Fibroblast of skin of right biceps (primary cell): ENCODE measurements around the gene CDC42SE2.
"Not testable (repeated sequence)": the region's sequence is repeated elsewhere in the genome, so short reads cannot be mapped to it uniquely, and the experiment has no call there.

ENCODE experiments used
- DNase-seq: peaks from one replicate; pipeline ENCODE4 v3.0.0-alpha.2; 2013

The CDC42SE2 gene

DNA sequence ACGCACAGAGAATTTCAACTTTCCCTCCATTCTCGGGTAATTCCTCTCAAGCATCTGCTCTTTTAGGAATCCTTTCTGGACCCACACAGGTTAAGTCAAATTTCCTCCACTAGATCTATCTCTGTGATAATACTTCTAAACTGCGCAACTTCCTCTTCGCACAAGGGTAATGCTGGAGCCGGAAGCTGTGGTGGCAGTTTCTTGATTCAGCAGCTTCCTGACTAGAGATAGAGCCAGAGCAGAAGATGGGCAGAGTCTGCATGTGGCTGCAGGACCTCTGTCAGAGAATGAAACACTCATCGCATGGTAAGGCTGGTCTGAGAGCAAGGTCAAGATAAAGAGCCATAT is 11.1 kb upstream of the CDC42SE2 start:
- no peak for DNase-seq

DNA sequence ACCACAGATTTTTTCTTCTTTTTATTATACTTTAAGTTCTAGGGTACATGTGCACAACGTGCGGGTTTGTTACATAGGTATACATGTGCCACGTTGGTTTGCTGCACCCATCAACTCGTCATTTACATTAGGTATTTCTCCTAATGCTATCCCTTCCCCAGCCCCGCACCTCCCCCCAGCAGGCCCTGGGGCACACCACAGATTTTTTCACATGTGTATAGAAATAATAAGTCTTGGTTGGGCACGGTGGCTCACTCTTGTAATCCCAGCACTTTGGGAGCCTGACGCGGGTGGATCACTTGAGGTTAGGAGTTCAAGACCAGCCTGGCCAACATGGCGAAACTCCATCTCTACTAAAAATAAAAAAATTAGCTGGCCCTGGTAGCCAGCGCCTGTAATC is 9.8 kb upstream of the CDC42SE2 start:
- DNase-seq: not testable (repeated sequence)

DNA sequence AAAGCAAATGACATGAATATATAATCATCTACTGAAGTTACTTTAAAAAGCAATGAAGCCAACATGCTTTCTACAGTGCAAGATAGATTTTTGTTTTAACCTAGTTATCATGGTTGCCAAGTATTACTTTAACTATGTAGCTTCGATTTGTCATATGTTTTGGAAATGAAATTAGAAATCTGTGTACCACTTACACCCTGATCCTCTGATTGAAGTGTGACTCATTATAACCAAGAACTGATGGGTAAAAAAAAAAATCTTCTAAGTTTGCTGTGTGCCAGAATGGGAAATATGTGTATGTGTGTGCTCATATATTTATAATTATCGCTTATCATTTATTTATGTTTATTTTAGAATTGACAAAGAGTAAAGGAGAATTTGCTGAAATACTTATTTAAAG is 9.1 kb upstream of the CDC42SE2 start:
- DNase-seq: no peak

DNA sequence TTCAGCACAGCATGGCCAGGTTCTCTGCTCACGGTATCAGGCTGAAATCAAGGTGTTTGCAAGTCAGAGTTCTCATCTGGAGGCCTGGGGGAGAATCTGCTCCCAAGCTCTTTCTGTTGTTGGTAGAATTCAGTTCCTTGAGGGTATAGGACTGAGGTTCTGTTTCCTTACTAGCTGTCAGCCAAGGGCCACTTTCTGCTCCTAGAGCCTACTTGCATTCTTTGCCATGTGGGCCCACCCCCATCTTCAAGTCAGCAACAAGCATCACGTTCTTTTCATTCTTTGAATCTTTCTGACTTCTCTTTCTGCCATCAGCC is 7.4 kb upstream of the CDC42SE2 start:
- DNase-seq: peak; percentile 42

DNA sequence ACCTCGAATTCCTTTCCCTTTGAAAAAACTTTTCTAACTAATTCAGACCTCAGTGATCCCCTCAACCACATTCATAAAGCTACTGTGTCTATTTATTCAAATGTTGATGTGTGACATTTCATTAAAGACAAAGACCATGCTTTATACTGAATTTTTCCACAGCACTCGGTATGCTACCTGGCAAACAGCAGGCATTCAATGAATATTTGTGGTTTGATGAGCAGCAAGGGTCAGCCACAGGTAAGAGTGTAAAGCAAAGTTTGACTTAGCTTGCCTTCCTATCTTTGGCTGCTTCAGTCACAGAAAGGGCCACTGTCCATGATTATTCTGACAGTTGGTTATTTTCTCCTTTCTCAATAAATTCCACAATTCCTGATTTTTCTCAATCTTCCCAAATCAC is 5.1 kb upstream of the CDC42SE2 start:
- no peak for DNase-seq

DNA sequence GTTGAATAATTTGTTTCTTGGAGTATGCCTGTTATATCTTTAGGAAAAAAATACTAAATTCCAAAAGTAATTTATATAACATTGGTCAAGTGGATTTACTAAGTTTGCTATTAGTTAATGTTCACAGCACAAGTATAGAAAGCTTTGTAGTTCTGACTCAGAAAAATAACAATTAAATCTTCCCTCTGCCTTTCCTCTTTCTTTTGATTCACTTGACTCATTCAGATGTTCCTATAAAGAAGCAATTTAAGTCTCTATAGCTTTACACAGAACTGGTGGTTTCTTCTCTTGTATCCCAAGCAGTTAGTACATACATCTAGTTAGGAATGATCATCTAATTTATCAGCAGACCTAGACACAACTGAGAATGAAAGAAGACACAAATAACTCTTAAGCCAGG is 4.5 kb upstream of the CDC42SE2 start:
- no peak for DNase-seq

DNA sequence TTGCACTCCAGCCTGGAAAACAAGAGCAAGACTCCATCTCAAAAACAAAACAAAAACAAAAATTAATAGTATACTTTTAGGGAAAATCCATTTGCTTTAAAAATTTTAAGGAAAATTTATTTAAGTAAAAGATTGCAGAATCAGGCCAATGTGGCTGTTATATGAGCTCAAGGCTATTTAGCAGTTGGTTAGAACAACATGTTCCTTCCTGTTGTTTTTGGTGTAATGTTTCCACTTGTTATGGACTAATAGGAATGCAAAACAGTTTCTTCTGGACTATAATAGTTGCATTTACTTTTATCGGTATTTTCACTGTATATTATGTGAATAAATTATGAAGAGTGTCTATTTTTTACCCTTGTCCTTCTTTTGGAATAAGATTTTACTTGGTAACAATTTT is 3.0 kb upstream of the CDC42SE2 start:
- no peak for DNase-seq

DNA sequence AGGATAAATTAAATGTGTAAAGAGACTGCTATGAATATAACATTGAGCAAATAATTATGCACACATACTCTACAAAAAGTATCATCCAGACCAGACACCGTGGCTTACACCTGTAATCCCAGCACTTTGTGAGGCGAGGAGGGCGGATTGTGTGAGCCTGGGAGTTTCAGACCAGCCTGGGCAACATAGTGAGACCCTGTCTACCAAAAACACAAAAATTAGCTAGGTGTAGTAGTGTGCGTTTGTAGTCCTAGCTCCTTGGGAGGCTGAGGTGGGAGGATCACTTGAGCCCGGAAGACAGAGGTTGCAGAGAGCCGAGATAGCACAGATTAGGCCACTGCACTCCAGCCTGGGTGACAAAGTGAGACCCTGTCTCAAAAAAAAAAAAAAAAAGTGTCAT is 2.4 kb upstream of the CDC42SE2 start:
- DNase-seq: no peak

DNA sequence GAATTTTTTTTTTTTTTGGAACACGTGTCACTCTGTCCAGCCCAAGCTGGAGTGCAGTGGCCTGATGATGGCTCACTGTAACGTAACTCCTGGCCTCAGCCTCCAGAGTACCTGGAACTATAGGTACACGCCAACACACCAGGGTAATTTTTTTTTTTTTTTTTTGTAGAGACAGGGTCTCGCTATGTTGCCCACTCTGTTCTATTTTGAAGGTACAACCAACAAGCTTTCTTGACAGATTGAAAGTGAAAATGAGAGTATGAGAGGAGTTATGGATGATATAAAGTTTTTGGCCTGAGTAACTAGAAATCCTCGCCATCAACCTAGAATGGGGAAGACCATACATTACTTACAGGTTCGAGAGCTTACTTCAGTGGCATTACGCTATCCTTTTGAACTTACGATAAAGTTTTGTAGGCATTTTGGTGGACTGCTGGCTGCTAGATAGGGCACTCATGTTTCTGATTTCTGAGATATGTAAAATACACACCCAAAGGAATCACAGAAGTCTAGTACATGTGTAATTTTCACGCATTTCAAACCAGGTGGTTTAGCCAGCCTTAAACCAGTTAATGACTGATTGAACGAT is 806 bp upstream of the CDC42SE2 start:
- DNase-seq: no peak

DNA sequence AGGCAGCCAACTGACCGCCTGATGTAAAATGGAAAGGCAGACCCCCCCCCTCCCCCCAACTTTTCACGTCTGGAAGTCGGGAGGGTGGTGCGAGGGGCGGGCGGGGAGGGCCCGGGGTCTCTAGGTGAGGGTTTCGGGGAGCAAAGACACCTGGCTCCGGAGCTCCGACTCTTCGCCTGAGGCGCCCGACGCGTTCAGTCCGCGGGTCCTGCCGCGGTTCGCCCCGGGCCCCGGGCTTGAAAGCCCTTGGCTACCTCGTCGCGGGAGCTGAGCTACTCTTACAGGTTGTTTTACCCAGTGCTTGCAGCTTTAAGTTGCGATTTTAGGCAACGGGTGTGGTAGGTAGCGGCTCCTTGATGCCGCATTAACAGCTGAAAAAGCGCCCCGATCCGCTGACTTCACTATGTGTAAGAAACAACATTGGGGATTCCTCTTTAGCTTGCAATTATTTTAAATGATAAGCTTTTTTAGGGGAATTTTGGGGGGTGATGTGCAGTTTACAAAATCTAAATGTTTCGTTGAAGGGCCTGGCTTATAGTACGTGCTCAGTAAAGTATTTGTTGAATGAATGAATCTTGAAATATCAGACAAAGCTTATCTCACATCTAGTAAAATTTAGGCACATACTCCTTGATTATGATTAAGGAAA is 722 bp downstream of the CDC42SE2 start:
- DNase-seq: peak; percentile 22

DNA sequence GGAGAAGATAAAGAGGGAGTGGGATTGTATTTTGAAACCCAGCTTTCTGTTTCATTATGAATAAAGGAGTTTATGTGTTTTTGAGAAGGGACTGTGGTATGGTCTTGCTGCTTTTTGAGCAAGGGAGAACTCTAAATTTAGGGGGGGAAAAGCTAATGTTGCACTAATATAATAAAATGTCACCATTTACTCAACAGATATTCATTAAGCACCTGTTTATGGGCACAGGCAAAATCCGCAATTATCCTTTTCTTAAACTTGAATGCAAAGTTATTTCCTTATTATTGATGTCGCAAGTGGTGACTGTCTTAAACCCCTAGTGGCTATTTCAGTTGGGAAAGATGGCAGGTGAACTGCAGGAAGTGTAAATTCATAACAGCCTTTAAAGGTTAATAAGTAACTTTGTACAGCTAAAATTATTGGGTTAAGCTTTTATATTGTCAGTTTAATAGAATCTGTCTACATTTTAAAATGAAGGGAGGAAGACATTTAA is 1.5 kb downstream of the CDC42SE2 start:
- DNase-seq: peak; percentile 13

DNA sequence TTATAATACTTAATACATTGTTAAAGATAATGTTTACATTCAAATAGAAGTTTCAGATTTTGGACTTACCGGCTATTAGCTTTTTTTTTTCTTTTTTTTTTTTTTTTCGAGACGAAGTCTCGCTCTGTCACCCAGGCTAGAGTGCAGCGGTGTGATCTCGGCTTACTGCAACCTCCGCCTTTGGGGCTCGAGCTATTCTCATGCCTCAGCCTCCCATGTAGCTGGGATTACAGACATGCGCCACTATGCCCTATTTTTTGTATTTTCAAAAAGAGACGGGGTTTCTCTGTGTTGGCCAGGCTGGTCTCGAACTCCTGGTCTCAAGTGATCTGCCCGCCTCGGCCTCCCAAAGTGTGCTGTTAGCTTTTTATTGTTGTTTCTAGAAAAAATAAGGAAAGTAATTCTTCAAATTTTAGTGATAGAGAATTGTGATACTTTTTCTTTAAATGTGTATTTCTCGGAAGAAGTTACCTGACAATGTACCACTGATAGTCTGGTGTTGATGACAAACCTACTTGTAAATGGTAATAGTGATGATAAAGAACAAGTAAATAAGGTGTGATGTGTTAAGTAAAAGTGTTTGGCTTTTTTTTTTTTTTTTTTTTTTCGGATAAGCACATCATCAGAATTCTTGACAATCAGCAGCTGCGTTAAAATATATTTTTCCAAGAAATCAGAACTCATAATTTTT is 2.7 kb downstream of the CDC42SE2 start:
- no peak for DNase-seq

DNA sequence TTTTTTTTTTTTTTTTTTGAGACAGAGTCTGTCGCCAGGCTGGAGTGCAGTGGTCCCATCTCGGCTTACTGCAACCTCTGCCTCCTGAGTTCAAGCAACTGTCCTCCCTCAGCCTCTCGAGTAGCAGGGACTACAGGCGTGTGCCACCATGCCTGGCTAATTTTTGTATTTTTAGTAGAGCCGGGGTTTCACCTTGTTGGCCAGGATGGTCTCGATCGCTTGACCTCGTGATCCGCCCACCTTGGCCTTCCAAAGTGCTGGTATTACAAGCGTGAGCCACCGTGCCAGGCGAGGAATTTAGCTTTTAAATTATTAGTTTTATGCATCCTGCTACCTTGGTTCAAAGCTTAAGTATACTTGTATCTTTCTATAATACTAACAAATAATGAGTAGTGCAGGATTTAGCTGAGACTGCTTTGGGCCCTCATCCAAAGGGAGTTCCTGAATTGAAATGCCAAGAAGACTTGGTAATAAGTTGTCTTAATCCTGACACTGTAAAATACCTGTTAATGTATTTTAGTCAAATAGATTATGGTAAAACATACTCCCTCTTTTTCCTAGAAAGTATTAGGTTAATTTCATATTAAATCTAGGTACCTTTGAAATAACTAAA is 5.0 kb downstream of the CDC42SE2 start:
- DNase-seq: no peak

DNA sequence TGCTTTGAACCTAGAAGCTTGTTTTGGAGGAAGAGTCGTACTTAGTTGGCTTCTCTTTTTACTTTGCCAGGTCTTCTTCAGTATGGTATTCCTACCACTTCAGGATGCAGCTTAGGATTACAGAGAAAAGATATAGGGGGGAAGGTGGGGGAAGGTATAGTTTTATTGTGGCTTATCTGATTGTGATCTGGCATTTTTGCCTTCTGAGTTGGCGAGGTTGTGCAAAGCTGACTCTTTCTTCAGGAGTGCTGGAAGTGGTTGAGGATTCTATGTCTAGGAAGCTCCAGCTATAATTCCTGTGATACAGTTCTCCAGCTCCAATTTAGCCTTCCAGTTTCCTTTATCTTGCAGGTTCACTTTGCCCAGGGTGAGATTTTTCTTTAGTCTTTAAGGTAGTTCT is 7.0 kb downstream of the CDC42SE2 start:
- DNase-seq: peak; percentile 84

DNA sequence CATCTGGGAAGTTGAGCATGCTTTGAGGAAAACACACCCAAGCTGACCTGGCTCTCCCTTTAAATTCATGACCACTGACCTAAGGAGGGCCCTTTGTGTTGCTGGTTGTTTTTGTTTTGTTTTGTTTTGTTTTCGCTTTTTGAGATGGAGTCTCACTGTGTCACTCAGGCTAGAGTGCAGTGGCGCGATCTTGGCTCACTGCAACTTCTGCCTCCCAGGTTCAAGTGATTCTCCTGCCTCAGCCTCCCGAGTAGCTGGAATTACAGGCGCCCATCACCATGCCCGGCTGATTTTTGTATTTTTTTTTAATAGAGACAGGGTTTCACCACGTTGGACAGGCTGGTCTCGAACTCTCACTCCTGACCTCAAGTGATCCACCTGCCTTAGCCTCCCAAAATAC is 8.0 kb downstream of the CDC42SE2 start:
- DNase-seq: not testable (repeated sequence)

DNA sequence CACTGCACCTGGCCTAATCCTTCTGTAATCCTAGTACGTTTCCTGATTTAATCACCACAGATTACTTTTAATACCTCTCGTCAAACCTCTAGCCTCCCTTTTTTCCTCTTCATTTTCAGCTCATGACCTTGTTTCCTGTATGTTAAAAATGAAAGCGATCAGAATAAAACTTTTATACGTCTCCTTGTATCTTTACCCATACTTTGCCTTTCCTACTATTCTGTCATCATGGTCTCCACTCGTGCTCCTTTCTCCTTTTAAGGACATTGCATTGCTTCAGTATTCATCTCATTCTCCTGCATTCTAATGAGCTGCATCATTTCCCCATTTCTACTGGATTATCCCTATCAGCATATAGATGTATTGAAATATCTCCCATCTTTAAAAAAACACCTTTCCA is 8.5 kb downstream of the CDC42SE2 start:
- peak; percentile 70 for DNase-seq

DNA sequence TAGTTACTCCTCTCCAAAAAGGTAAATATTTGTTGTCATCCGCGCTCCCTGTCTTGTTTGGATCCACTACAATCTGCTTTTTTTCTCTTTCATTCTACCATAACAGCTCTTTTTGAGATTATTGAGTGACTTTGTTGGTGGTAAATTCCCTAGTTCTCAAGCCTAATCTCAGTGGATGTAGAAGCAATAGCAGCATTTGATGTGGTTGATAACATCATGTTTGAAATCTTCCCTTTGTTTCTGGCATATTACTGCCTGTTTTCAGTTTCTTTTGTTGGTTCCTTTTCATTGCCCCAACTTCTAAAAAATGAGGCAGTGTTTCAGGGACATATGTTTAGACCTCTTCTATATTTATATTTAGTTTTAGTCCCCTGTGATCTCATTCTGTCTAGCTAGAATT is 8.9 kb downstream of the CDC42SE2 start:
- no peak for DNase-seq

DNA sequence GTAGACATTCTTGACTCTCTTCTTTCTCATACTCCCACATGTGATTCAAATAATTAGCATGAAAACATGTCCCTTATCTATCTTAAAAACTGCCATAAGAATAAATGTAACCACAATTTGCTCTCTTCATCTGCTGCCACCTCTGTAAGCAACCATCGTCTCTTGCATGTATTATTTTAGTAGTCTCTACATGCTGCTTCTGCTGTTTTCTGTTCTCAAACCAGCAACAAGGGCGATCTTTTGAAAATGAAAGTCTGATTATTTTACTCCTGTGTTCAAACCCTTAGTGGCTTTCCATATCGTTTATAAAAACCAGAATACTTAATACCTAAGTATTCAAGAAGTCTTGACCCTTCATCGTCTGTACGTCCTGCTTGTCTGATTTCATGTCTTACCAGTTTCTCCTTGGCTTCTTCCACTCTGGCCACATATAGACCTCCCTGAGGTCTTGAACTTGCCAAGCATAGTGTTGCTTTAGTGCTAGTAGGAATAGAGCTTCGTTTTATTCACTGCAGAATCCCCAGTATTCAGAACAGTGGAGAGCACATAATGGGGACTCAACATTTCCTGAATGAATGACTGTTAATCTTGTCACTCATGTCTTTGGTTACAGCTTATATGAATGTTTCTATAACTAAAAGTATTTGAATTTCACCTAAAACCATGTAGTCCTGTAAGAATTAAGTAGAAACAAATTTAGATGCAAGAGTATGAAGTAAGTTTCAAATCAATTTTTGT is 10.6 kb downstream of the CDC42SE2 start:
- DNase-seq: no peak

DNA sequence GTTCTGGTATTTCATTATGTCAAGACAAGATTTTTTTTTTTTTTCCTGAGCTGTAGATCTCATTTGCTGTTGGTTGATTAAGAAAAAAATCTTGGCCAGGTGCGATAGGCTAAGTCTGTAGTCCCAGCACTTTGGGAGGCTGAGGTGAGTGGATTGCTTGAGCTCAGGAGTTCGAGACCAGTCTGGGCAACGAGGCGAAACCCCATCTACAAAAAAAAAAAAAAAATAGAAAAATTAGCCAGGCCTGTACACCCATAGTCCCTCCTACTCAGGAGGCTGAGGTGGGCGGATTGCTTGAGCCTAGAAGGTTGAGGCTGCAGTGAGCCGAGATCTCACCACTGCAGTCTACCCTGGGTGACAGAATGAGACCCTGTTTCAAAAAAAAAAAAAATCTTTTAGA is 12.2 kb downstream of the CDC42SE2 start:
- no peak for DNase-seq

DNA sequence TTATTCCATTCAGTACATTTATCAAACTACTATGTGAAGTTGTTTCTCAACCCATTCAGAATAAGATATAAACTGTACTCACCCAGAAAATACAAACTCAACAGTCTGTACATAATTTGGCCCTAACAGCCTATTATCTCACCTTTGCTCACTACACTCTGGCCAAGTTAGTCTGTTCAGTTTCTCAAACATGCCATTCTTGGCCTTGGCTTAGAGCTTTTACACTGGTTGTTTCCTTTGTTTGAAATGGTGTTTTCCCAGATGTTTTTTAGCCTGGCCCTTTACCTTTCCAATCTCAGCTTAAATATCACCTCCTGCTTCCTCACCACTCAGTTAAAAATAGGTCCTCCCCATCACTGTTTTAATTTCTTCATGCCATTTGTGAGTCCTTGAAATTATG is 13.6 kb downstream of the CDC42SE2 start:
- DNase-seq: no peak

DNA sequence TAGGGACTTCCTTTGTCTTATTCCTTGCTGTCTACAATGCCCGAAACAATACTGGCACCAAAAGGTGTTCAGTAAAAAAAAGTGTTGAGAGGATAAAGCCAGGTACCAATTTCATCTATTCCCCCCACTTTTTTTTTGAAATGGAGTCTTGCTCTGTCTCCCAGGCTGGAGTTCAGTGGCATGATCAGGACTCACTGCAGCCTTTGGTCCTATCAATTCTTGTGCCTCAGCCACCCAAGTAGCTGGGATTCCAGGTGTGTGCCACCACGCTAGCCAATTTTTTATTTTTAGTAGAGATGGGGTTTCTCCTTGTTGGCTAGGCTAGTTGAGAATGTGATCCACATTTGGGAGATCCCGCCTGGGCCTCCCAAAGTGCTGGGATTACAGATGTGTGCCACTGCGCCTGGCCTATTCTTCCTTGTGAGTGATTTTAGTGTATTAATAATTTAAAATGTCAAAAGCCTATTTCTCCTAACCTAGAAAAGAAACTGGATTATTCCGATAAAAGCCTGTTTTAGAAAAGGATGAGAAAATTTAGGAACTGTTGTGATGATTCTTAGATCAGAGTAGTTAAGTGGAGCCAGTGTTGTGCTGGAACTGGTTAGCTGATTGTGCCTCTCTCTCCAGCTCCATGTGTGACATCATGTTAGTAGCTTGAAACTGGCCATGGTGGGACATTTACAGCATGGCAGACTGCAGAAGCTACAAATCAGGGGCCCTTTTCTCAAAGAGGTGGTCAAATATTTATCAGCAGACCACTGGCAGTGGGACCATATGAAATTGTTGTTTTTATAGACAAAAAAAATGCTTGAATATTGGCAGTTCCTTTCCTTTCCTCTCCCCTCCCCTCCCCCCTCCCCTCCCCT is 14.3 kb downstream of the CDC42SE2 start:
- DNase-seq: no peak

DNA sequence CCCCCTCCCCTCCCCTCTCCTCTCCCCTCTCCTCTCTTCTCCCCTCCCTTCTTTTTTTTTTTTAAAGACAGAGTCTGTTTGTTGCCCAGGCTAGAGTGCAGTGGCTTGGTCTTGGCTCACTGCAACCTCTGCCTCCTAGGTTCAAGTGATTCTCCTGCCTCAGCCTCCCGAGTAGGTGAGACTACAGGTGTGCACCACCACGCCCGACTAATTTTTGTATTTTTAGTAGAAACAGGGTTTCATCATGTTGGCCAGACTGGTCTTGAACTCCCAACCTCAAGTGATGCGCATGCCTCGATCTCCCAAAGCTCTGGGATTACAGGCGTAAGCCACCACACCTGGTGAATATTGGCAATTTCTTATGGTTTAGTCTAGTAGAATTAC is 14.9 kb downstream of the CDC42SE2 start:
- not testable (repeated sequence) for DNase-seq

DNA sequence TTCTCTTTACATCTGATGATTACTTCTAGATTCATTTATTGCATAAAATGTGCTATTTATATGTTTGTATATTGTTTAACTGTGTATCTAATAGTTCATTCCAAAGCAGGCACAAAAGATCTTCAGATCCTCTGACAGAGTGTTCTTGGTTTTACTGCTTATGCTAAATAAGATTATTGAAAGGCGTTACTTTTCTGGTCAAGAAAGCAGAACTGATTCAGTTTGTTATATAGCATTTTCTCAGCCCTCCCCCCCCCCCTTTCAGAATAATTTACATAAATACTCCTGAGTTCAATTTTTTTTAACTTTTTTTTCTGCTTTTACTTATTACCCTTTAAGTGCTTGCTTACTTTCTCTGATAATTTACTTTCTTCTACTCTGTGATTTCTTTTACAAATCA is 15.4 kb downstream of the CDC42SE2 start:
- no peak for DNase-seq
